Spleen (tissue), 3 donors: ENCODE results near the gene GID8.

Experiments used
- POLR2A ChIP-seq, 3 donors: fragments of 450-650 bp; IDR thresholded peaks; one replicate each; pipeline ENCODE4 v1.5.1; 2017; ENCODE audit warnings: antibody characterized with exemption in 3 of 3, mild to moderate bottlenecking in 1 of 3
- POLR2AphosphoS5 ChIP-seq, 3 donors: sonication (generic); formaldehyde crosslinking; IDR thresholded peaks; one replicate each; pipeline ENCODE4 v1.5.1; 2017; ENCODE audit warnings: antibody characterized with exemption in 3 of 3

- no peak for TF ChIP-seq POLR2A (IDR thresholded peaks at IDR 0.05)
- TF ChIP-seq POLR2AphosphoS5 (IDR thresholded peaks at IDR 0.05), result no peak
These were observed 6.8 kb downstream of the GID8 start for GRCh38 chr20:62944746-62945145.
